Kidney (tissue), 14 donors: ENCODE data around the gene PTTG1. TPM values are rescaled to one million over a fixed set of nuclear protein-coding genes. Genes with fewer than 3 reads are reported as not detected.
"Not testable (repeated sequence)": the region's sequence is repeated elsewhere in the genome, so short reads cannot be mapped to it uniquely, and the experiment has no call there.

Experiments
- DNase-seq, 5 donors: peaks; one replicate each; pipeline ENCODE4 v3.0.0-alpha.2; 2013 to 2020
- FAIRE-seq: peaks from 2 replicates; lab custom pipeline; 2012; peaks lifted over from hg19 to GRCh38; lab: Jason Lieb, UNC
- H3K27ac ChIP-seq, 2 donors: one replicate each; pipeline ENCODE4 v1.7.0; 2013; ENCODE audit warnings: low read depth in 2 of 2, low read length in 2 of 2, inconsistent platforms in 1 of 2
- H3K27me3 ChIP-seq: one replicate; pipeline ENCODE4 v1.7.1; 2013; ENCODE audit warnings: low read length, inconsistent platforms; ENCODE audit not compliant: control insufficient read depth, insufficient read depth
- H3K36me3 ChIP-seq, 3 donors: one replicate each; pipeline versions ENCODE4 v1.7.0 to v1.7.1; 2013; ENCODE audit warnings: low read length in 3 of 3, control low read depth in 1 of 3, inconsistent platforms in 1 of 3; ENCODE audit not compliant: insufficient read depth in 3 of 3, control insufficient read depth in 2 of 3
- H3K4me1 ChIP-seq, 3 donors: one replicate each; pipeline versions ENCODE4 v1.7.0 to v1.7.1; 2013; ENCODE audit warnings: low read length in 3 of 3, inconsistent platforms in 1 of 3, low read depth in 1 of 3; ENCODE audit not compliant: control insufficient read depth in 2 of 3, insufficient read depth in 2 of 3
- H3K4me3 ChIP-seq, 3 donors: one replicate each; pipeline versions ENCODE4 v1.7.0 to v1.8.1; 2013; ENCODE audit warnings: low read length in 3 of 3, control low read depth in 1 of 3, inconsistent platforms in 1 of 3
- H3K9ac ChIP-seq, 3 donors: one replicate each; pipeline versions ENCODE4 v1.7.0 to v1.7.1; 2013; ENCODE audit warnings: low read length in 3 of 3, control low read depth in 1 of 3, inconsistent platforms in 1 of 3
- H3K9me3 ChIP-seq, 3 donors: one replicate each; pipeline versions ENCODE4 v1.7.0 to v1.7.1; 2013; ENCODE audit warnings: low read length in 3 of 3, control low read depth in 1 of 3, inconsistent platforms in 1 of 3; ENCODE audit not compliant: control insufficient read depth in 2 of 3, insufficient read depth in 1 of 3
- CTCF ChIP-seq: IDR thresholded peaks from 3 replicates; pipeline ENCODE4 v1.5.1; 2012; ENCODE audit warnings: mild to moderate bottlenecking, moderate library complexity, borderline replicate concordance; ENCODE audit not compliant: insufficient read depth; ENCODE audit errors: extremely low read depth
- intact Hi-C: fragments of 100-400 bp; cut with DNase I; formaldehyde crosslinking; loops from one replicate; pipeline ENCODE4 v1.11.1; 2022
- polyA plus RNA-seq: library from polyadenylated mRNA; stranded (reverse); fragments of 350-450 nt; fragmentation: Illumina TruSeq; extraction: RNeasy Lipid Tissue Mini Kit (QIAGEN cat#74804); gene quantifications from one replicate; pipeline ENCODE4 v1.2.3, GENCODE V29; 2014; ENCODE audit warnings: low read depth, low replicate concordance; ENCODE audit not compliant: insufficient read depth
- total RNA-seq: library from RNA; stranded (reverse); fragmentation: NEBNext Ultra II Directional; extraction: Animal tissue kit (Norgen Biotek cat#: 25700); gene quantifications from one replicate; pipeline ENCODE4 v1.2.1, GENCODE V29; 2021
- donor health status: control.
- donor health status: control.
- donor health status: control.
- donor health status: control.
- donor health status: control.
- donor health status: DM: yes; HTN: yes; CAD: no.
- donor health status: Normal renal cell carcinoma (clear cell type).

Gene PTTG1
- total and polyA plus RNA-seq, 2 donors from 2014 or later, result 2.5 to 4.4 TPM

DNA sequence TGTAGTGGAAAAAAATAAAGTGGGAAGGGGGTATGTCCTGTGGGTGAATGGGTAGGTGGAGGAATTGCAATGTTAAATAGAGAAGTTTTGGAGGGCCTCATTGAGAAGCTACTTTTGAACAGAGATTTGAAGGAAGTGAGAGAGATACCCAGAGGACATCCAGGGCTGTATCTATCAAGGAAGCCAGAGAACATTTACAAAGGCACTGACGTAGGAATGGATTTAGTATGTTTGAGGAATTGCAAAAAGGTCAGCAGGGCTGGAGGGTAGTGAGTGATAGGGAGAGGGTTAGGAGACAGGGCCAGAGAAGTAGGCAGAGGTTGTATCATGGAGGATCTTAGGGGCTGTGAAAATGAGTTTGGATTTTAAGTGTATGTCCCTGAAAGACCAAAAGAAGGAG is 13.9 kb downstream of the PTTG1 start:
- TF ChIP-seq CTCF, result no peak
- FAIRE-seq, result no peak
- intact Hi-C loops, result no loop called here

DNA sequence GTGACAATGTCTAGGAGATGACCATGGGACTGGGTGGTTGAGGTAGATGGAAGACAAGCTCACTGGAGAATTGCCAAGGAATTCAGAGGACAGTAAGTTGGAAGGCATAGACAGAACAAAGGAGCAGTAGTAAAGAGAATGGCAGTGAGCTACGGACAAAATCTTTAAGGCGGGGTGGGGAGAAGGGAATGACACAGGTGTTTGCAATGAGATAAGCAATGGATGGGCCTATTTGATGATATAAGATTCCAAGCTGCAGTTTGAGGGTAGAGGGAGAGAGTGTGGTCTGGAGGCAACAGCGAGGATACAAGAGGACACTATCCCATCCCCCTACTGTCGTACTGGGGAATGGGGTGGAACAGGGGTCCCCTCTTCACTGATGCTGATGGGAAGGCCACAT is 14.4 kb downstream of the PTTG1 start:
- peaks cover 0 to 9% (median 2%) of the 10 kb centered on the region in 3 donors for H3K4me1 ChIP-seq
- no peak for TF ChIP-seq CTCF
- H3K27ac ChIP-seq, result no peak overlapping the region
- H3K9ac ChIP-seq, result no peak overlapping the region
- no peak overlapping the region for H3K4me3 ChIP-seq
- H3K36me3 ChIP-seq, result no peaks in the 10 kb centered on the region
- no peak for FAIRE-seq
- no peak for DNase-seq
- no peaks in the 10 kb centered on the region for H3K9me3 ChIP-seq
- intact Hi-C loops, result no loop called here
- no peaks in the 10 kb centered on the region for H3K27me3 ChIP-seq

More for the DNA sequence above, 13.9 kb downstream of the PTTG1 start:
- Histone ChIP-seq H3K4me3 (no peak overlapping the region), H3K27ac (no peak overlapping the region), H3K4me1 (peaks cover 0 to 9% (median 2%) of the 10 kb centered on the region in 3 donors), H3K36me3 (no peaks in the 10 kb centered on the region), H3K9ac (no peak overlapping the region), H3K9me3 (no peaks in the 10 kb centered on the region), H3K27me3 (no peaks in the 10 kb centered on the region)
- DNase-seq, result no peak

DNA sequence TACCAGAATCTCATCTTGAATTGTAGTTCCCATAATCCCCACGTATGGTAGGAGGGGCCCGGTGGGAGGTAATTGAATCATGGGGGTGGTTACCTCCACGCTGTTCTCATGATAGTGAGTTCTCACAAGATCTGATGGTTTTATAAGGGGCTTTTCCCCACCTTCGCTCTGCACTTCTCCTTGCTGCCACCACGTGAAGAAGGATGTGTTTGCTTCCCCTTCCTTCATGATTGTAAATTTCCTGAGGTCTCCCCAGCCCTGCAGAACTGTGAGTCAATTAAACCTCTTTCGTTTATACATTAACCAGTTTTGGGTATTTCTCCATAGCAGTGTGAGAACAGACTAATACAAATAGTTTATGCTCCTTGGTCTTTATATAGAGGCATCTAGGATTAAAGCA is 15.0 kb downstream of the PTTG1 start:
- FAIRE-seq, intact Hi-C loops, H3K9ac ChIP-seq, DNase-seq, H3K27me3 ChIP-seq, H3K4me3 ChIP-seq, H3K4me1 ChIP-seq, H3K27ac ChIP-seq, H3K9me3 ChIP-seq, H3K36me3 ChIP-seq: not testable (repeated sequence)

GRCh38 chr5:160437271-160437670 is 15.6 kb downstream of the PTTG1 start:
- Histone ChIP-seq H3K36me3 (no peaks in the 10 kb centered on the region), H3K9me3 (no peaks in the 10 kb centered on the region), H3K9ac (no peak overlapping the region), H3K27ac (no peak overlapping the region), H3K27me3 (no peaks in the 10 kb centered on the region), H3K4me3 (no peak overlapping the region), H3K4me1 (peaks cover 0 to 9% (median 2%) of the 10 kb centered on the region in 3 donors)
- DNase-seq (no peak), FAIRE-seq (no peak)
- no peak for TF ChIP-seq CTCF
- intact Hi-C loops, result no loop called here
